HepG2 (cell line): ENCODE data around the gene CTSV. TPM values are rescaled to one million over a fixed set of nuclear protein-coding genes. Genes with fewer than 3 reads are reported as not detected.

ENCODE experiments used
- BRCA1 ChIP-seq: sonication (generic); formaldehyde crosslinking; IDR thresholded peaks from 2 replicates; pipeline ENCODE4 v1.4.0; 2020; ENCODE audit warnings: missing genetic modification reagents
- FOXO4 ChIP-seq: sonication (generic); formaldehyde crosslinking; conservative IDR thresholded peaks from 2 replicates; pipeline ENCODE4 v1.8.1; 2023; ENCODE audit warnings: missing genetic modification reagents
- HDAC1 ChIP-seq: sonication (generic); formaldehyde crosslinking; IDR thresholded peaks from 2 replicates; pipeline ENCODE4 v1.5.1; 2020; ENCODE audit warnings: mild to moderate bottlenecking, missing genetic modification reagents
- HOXA3 ChIP-seq: sonication (generic); formaldehyde crosslinking; IDR thresholded peaks from 2 replicates; pipeline ENCODE4 v1.5.0; 2020; ENCODE audit warnings: missing genetic modification reagents
- KDM2A ChIP-seq: sonication (generic); formaldehyde crosslinking; IDR thresholded peaks from 2 replicates; pipeline ENCODE4 v1.4.0; 2020; ENCODE audit warnings: low read depth, missing genetic modification reagents, borderline replicate concordance
- MEIS2 ChIP-seq: sonication (generic); formaldehyde crosslinking; IDR thresholded peaks from 2 replicates; pipeline ENCODE4 v1.9.0; 2021; ENCODE audit warnings: mild to moderate bottlenecking, missing genetic modification reagents
- MIER2 ChIP-seq: IDR thresholded peaks from 2 replicates; pipeline ENCODE4 v1.6.1; 2016; ENCODE audit warnings: missing biosample characterization, missing genetic modification reagents
- MLLT10 ChIP-seq: sonication (generic); formaldehyde crosslinking; IDR thresholded peaks from 2 replicates; pipeline ENCODE4 v1.4.0; 2020; ENCODE audit warnings: missing genetic modification reagents
- NFIB ChIP-seq: sonication (generic); formaldehyde crosslinking; IDR thresholded peaks from 2 replicates; pipeline ENCODE4 v1.9.0; 2021; ENCODE audit warnings: missing genetic modification reagents, mild to moderate bottlenecking, borderline replicate concordance
- NFYB ChIP-seq: sonication (generic); formaldehyde crosslinking; IDR thresholded peaks from 2 replicates; pipeline ENCODE4 v1.4.0; 2020; ENCODE audit warnings: missing genetic modification reagents
- NONO ChIP-seq, 2 experiments: fragments of 450-650 bp in 1 of 2; sonication (generic) in 1 of 2; formaldehyde crosslinking in 1 of 2; IDR thresholded peaks in 1 of 2; conservative IDR thresholded peaks in 1 of 2; 2 replicates each; pipeline versions ENCODE4 v1.6.1 to v1.8.0; 2017 to 2022; ENCODE audit warnings: mild to moderate bottlenecking in 1 of 2, missing genetic modification reagents in 1 of 2, moderate library complexity in 1 of 2
- PCBP1 ChIP-seq: fragments of 200-400 bp; formaldehyde crosslinking; IDR thresholded peaks from 2 replicates; pipeline ENCODE4 v1.6.1; 2017; ENCODE audit warnings: mild to moderate bottlenecking, low read depth, low read length, borderline replicate concordance
- POLR2G ChIP-seq: fragments of 200-400 bp; formaldehyde crosslinking; IDR thresholded peaks from 2 replicates; pipeline ENCODE4 v1.6.1; 2018; ENCODE audit warnings: mild to moderate bottlenecking, low read depth, low read length, moderate library complexity
- RFXANK ChIP-seq: IDR thresholded peaks from 2 replicates; pipeline ENCODE4 v1.6.1; 2016
- SP1 ChIP-seq, 2 experiments: fragments of 450-650 bp in 1 of 2; sonication (generic) in 1 of 2; formaldehyde crosslinking in 1 of 2; IDR thresholded peaks; 2 replicates each; pipeline versions ENCODE4 v1.4.0 to v1.6.1; 2016 to 2020; ENCODE audit warnings: missing genetic modification reagents in 1 of 2
- SRSF9 ChIP-seq: fragments of 200-400 bp; formaldehyde crosslinking; IDR thresholded peaks from 2 replicates; pipeline ENCODE4 v1.6.1; 2018; ENCODE audit warnings: borderline replicate concordance, mild to moderate bottlenecking, low read depth, low read length; ENCODE audit not compliant: insufficient read depth, poor library complexity, severe bottlenecking
- THYN1 ChIP-seq: sonication (generic); formaldehyde crosslinking; IDR thresholded peaks from 2 replicates; pipeline ENCODE4 v1.8.1; 2023; ENCODE audit warnings: low read depth, mild to moderate bottlenecking, moderate library complexity, missing genetic modification reagents, borderline replicate concordance
- XRCC5 ChIP-seq: fragments of 200-400 bp; formaldehyde crosslinking; optimal IDR thresholded peaks from 2 replicates; pipeline ENCODE3; 2017; ENCODE audit warnings: mild to moderate bottlenecking, low read length
- YEATS4 ChIP-seq: sonication (generic); formaldehyde crosslinking; IDR thresholded peaks from 2 replicates; pipeline ENCODE4 v1.4.0; 2020; ENCODE audit warnings: missing genetic modification reagents, borderline replicate concordance
- ZNF350 ChIP-seq: sonication (generic); formaldehyde crosslinking; IDR thresholded peaks from 2 replicates; pipeline ENCODE4 v1.4.0; 2020; ENCODE audit warnings: mild to moderate bottlenecking, low read depth, missing genetic modification reagents, borderline replicate concordance
- polyA plus RNA-seq, 8 experiments: library from polyadenylated mRNA; depleted of rRNA in 3 of 8; stranded (reverse) in 7 of 8; unstranded in 1 of 8; fragments of >200 nt; fragmentation: Illumina TruSeq in 4 of 8; extraction: Trizol in 4 of 8; gene quantifications; 2 replicates each; pipeline versions ENCODE4 v1.2.1 to v1.2.3, GENCODE V29; 2011 to 2016; ENCODE audit warnings: low read depth in 4 of 8, missing spikeins in 1 of 8, mixed read lengths in 1 of 8; ENCODE audit not compliant: insufficient read depth in 1 of 8
- total RNA-seq, 5 experiments: library from RNA; depleted of rRNA; stranded (reverse); fragments of >200 nt; fragmentation: Illumina TruSeq; extraction: Trizol; gene quantifications; 2 replicates each; pipeline ENCODE4 v1.2.3, GENCODE V29; 2016; ENCODE audit warnings: low read depth in 1 of 5
- TF ChIP-seq, protein P1 (sequence below): sonication (generic); formaldehyde crosslinking; conservative IDR thresholded peaks from 2 replicates; pipeline ENCODE4 v1.4.0; 2020; ENCODE audit warnings: mild to moderate bottlenecking, missing genetic modification reagents, moderate library complexity
- TF ChIP-seq, protein P2 (sequence below): sonication (generic); formaldehyde crosslinking; IDR thresholded peaks from 2 replicates; pipeline ENCODE4 v1.4.0; 2020; ENCODE audit warnings: mild to moderate bottlenecking, missing genetic modification reagents, borderline replicate concordance

Gene CTSV
- total and polyA plus RNA-seq, 2 of the 13 experiments (the other 11 are each of a cell fraction or from before 2014, with no cell fraction given) = 10.6 to 12.6 TPM

DNA sequence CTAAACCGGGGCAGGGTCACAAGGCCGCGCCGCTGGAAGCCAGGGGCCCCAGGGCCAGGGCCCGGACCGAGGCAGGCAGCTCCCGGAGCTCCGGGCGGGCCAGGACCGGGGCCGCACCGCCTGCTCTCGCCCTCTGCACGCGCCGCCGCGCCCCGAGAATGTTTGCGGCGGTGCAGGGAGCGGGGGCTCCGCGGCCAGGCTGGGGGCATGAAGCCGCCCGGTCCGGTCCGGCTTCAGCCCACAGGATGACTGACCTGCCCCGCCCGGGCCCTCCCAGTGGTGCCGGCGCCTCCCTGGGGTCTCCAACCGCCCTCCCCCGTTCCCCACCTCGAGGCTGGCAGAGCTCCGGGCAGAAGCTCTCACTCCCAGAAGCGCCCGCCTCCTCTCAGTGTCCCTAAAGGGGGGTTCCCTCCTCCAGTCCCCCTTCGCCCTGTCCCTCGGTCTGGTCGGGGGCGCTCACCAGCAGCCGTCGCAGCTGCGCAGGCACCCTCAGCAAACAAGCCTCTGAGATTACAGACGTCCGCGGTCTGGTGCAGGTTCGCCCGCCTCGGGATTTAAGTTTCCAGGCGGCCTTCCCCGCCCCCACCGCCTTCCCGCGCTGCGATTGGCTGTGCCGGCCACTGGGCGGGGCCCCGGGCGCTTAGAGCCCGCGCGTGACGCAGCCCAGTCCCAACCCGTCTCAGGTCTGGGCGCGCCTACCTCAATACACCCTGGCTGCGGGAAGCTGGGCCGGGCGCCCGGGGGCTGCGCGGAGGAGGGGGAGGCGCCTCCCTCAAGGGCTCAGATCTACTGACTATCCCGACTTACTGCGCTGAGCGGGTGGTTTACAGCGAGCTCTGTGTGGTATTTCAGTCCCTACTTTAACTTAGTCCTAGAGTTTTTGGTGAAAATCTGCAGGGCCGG, at the start of gene CTSV (continued):
- TF ChIP-seq NONO (IDR thresholded peaks at IDR 0.05) (no peak), NONO (CRISPR knock-in tag; conservative IDR thresholded peaks at IDR 0.05) (peak; percentile 46; the same call in 1 of the 2 replicates), MEIS2 (CRISPR knock-in tag) (0 out of 2 replicates have a peak, but pooled peaks have one; percentile 32), YEATS4 (CRISPR knock-in tag) (0 out of 2 replicates have a peak, but pooled peaks have one; percentile 18), KDM2A (CRISPR knock-in tag) (no peak; the same call in 1 of the 2 replicates), BRCA1 (CRISPR knock-in tag) (0 out of 2 replicates have a peak, but pooled peaks have one; percentile 31), ZNF350 (CRISPR knock-in tag) (peak; percentile 30; the same call in 1 of the 2 replicates), MIER2 (CRISPR knock-in tag) (no peak), PCBP1 (no peak), XRCC5 (peak; percentile 56), THYN1 (CRISPR knock-in tag) (no peak), RFXANK (CRISPR knock-in tag) (no peak), SP1 (IDR thresholded peaks at IDR 0.05) (no peak), SP1 (CRISPR knock-in tag; IDR thresholded peaks at IDR 0.05) (peak; percentile 90), NFIB (no peak), HDAC1 (CRISPR knock-in tag) (peak; percentile 56), FOXO4 (CRISPR knock-in tag) (no peak), HOXA3 (CRISPR knock-in tag) (no peak; the same call in 1 of the 2 replicates), NFYB (CRISPR knock-in tag) (peak; percentile 74), SRSF9 (no peak), MLLT10 (CRISPR knock-in tag) (no peak), POLR2G (peak; percentile 56)
- TF ChIP-seq, protein P1, sequence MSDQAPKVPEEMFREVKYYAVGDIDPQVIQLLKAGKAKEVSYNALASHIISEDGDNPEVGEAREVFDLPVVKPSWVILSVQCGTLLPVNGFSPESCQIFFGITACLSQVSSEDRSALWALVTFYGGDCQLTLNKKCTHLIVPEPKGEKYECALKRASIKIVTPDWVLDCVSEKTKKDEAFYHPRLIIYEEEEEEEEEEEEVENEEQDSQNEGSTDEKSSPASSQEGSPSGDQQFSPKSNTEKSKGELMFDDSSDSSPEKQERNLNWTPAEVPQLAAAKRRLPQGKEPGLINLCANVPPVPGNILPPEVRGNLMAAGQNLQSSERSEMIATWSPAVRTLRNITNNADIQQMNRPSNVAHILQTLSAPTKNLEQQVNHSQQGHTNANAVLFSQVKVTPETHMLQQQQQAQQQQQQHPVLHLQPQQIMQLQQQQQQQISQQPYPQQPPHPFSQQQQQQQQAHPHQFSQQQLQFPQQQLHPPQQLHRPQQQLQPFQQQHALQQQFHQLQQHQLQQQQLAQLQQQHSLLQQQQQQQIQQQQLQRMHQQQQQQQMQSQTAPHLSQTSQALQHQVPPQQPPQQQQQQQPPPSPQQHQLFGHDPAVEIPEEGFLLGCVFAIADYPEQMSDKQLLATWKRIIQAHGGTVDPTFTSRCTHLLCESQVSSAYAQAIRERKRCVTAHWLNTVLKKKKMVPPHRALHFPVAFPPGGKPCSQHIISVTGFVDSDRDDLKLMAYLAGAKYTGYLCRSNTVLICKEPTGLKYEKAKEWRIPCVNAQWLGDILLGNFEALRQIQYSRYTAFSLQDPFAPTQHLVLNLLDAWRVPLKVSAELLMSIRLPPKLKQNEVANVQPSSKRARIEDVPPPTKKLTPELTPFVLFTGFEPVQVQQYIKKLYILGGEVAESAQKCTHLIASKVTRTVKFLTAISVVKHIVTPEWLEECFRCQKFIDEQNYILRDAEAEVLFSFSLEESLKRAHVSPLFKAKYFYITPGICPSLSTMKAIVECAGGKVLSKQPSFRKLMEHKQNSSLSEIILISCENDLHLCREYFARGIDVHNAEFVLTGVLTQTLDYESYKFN (CRISPR knock-in tag) = no peak; the same call in 1 of the 2 replicates
- TF ChIP-seq, protein P2, sequence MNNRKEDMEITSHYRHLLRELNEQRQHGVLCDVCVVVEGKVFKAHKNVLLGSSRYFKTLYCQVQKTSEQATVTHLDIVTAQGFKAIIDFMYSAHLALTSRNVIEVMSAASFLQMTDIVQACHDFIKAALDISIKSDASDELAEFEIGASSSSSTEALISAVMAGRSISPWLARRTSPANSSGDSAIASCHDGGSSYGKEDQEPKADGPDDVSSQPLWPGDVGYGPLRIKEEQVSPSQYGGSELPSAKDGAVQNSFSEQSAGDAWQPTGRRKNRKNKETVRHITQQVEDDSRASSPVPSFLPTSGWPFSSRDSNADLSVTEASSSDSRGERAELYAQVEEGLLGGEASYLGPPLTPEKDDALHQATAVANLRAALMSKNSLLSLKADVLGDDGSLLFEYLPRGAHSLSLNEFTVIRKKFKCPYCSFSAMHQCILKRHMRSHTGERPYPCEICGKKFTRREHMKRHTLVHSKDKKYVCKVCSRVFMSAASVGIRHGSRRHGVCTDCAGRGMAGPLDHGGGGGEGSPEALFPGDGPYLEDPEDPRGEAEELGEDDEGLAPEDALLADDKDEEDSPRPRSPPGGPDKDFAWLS = no peak
